Measurements from ENCODE around the gene TRAF1.

DNA sequence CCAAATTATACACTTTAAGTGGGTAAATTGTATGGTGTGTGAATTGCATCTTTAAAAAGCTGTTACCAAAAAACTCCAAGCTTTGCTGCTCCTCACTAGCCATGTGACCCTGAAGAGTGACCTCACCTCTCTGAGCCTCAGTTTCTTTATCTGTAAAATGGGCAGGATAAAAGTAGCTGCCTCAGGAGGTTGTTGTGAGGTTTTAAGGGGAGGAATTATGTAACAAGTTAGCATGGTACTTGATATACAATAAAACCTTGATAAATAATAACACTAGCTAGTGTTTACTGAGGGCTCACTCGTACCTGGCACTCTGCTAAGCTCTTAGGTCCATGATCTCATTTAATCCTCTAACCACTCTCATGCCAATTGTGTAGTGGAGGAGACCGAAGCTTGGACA, 30.6 kb downstream of the TRAF1 start:
- TF ChIP-seq, protein P1, sequence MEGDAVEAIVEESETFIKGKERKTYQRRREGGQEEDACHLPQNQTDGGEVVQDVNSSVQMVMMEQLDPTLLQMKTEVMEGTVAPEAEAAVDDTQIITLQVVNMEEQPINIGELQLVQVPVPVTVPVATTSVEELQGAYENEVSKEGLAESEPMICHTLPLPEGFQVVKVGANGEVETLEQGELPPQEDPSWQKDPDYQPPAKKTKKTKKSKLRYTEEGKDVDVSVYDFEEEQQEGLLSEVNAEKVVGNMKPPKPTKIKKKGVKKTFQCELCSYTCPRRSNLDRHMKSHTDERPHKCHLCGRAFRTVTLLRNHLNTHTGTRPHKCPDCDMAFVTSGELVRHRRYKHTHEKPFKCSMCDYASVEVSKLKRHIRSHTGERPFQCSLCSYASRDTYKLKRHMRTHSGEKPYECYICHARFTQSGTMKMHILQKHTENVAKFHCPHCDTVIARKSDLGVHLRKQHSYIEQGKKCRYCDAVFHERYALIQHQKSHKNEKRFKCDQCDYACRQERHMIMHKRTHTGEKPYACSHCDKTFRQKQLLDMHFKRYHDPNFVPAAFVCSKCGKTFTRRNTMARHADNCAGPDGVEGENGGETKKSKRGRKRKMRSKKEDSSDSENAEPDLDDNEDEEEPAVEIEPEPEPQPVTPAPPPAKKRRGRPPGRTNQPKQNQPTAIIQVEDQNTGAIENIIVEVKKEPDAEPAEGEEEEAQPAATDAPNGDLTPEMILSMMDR (IDR thresholded peaks at IDR 0.05): no peak
- no peak for TF ChIP-seq POLR2A (IDR thresholded peaks at IDR 0.05)
